GM10266 (cell line): ENCODE data around the gene LRP1B.

Experiments
- DNase-seq: peaks from one replicate; pipeline ENCODE4 v3.0.0; 2012; ENCODE audit errors: extremely low spot score
- TF ChIP-seq, protein P1 (sequence below): IDR thresholded peaks from 2 replicates; pipeline ENCODE4 v1.5.1; 2012; ENCODE audit warnings: mild to moderate bottlenecking, low read depth; ENCODE audit not compliant: control insufficient read depth, insufficient read depth; ENCODE audit errors: missing control alignments

LRP1B gene

DNA sequence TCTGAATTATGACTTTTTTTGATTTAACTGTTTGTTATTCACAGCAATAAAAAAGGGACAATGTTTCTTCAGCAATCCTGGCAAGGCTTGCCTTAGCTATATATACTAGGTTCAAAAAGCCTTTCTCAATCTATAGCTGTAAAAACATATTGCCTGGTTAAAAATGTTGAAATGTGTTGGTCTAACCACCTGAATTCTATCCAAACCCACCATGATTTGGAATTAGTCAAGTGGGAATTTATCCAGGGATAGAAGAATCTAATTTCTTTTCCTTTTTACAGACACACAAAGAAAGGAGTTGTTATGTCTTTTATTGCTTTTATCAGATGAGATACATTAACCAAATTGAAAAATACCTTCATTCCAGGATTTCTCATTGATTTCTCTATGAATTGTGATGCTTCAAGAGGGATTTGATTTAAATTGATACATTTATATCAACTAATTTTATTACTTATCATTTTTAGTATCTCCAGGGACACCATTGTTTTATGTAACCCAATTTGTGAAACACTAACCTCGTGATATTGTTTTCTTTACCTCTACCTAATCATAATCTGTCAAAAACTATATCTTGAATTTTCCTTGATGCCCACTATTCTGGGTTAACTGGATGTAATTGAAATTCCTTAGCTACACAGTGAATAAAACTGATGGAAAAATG is 88.1 kb downstream of the LRP1B start:
- TF ChIP-seq, protein P1, sequence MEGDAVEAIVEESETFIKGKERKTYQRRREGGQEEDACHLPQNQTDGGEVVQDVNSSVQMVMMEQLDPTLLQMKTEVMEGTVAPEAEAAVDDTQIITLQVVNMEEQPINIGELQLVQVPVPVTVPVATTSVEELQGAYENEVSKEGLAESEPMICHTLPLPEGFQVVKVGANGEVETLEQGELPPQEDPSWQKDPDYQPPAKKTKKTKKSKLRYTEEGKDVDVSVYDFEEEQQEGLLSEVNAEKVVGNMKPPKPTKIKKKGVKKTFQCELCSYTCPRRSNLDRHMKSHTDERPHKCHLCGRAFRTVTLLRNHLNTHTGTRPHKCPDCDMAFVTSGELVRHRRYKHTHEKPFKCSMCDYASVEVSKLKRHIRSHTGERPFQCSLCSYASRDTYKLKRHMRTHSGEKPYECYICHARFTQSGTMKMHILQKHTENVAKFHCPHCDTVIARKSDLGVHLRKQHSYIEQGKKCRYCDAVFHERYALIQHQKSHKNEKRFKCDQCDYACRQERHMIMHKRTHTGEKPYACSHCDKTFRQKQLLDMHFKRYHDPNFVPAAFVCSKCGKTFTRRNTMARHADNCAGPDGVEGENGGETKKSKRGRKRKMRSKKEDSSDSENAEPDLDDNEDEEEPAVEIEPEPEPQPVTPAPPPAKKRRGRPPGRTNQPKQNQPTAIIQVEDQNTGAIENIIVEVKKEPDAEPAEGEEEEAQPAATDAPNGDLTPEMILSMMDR, result no peak
- DNase-seq, result no peak

DNA sequence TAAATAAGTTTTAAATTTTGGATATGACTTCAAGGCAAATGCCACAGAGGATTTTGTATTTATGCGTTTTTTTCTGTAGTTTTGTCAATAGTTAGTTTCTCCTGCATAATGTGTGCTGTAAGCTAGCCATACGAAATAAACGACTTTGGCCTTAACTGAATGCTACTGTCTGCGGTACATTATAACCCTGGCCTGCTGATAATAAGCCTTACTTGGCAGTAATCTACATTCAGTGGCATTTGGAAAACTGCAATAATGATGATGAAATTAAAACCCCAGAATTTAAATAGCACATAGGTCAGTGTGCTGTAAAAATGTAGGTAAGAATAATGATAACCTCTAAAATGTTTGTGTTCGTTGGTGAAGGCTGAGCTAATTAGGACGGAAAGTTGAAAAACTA is 88.8 kb downstream of the LRP1B start:
- TF ChIP-seq, protein P1, result no peak
- DNase-seq, result no peak

DNA sequence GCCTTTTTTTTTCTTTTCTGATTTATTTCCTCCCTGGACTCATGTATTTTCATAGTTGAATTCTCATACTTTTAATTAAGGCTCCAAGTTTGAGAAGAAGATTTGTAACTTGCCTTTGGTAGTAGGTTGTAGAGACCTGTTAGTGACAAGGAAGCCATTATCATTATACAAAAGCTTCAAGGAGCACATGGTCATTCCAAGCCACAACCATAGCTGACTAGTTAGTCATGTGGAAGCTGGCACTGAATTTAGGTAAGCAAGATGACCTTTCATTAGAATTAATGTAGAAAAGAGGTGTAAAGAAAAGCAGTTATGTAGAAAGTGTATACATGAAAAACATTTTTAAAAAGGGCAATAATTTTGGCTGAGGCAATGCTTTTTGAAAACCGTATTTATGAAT is 89.7 kb downstream of the LRP1B start:
- no peak for DNase-seq
- TF ChIP-seq, protein P1, result no peak

DNA sequence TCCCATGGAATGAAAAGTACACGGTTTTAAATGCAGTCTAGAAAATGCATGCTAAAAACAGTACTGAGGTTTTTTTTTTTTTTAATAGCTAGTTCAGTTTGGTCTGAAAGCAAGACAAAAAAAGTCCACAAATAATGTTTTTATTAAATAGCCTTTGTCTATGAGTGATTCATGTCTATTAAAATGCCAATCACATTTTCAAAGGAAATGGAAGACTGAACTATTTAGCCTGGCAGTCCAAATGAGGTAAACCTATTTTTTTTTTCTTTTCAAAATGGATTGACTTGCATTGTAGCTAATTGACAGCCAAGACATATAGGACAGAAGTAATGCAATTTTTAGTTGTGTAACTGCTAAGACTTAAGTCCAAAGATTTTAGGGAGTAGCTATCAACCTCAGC is 90.3 kb downstream of the LRP1B start:
- no peak for DNase-seq
- TF ChIP-seq, protein P1, result no peak

DNA sequence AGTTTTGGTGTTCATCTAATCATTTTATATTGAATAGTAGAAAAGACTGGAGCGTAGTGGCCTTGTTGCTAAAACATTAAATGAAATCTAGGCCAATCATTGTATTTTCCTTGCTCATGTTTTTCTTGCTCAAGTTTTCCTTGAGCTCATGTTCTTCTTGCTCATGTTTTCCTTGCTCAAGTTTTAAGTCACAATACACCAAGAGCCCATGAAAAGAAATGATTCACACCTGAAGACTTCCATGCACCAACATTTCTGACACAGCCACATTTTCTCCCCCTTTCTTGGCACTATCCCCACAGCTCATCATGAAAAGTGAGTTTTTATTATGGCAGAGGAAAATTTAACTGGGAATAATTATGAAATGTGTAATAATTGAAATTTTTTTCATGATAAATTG is 92.0 kb downstream of the LRP1B start:
- TF ChIP-seq, protein P1, result no peak
- no peak for DNase-seq

DNA sequence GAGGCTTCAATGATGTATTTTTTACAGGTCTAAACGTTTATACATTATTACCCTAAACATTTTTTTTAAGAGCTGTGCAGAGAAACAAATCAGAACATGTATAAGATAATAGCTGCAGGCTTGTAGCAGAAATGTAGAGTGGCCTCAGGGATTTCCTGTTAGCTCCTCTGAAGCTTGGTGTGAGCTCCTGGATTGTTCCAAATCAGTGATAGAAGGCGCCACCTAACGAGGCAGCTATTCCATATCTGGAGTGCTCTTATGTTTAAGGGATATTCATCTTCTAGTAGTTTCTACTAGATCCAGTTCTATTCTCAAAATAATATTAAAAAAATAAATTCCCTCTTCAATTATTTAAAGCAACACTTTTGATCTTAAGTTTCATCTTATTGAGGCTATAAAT is 93.1 kb downstream of the LRP1B start:
- no peak for DNase-seq
- TF ChIP-seq, protein P1, result no peak

DNA sequence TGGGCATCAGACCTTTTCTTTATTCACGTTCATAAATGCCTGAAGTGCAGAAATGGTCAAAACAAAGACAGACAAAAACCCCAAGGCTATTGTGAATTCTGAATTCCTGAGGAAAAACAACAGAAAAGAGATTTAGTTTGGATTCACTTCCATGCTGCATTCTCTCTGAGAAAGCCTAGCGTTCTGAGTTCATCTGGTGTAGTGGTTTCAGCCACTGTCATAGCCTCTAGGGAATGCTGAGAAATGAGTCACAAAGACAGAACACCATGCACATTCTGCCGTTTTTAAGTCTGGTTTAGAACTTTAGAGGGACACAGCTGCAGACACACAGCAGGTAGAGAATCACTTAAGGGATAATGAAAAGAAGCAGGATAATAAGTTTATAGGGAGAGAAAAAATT is 93.8 kb downstream of the LRP1B start:
- DNase-seq, result no peak
- TF ChIP-seq, protein P1, result no peak
